Measurements from ENCODE around the gene NMNAT2.

The NMNAT2 gene

GRCh38 chr1:183313063-183313462 lies 105.1 kb downstream of the NMNAT2 start:
- no peak for DNase-seq (ENCODE audit: low read depth in 2 of 2)

GRCh38 chr1:183310753-183311479 lies 107.3 kb downstream of the NMNAT2 start:
- DNase-seq (ENCODE audit: low read depth in 2 of 2), result peak; percentile 19 to 24

GRCh38 chr1:183308719-183309118 lies 109.5 kb downstream of the NMNAT2 start:
- DNase-seq (ENCODE audit: low read depth in 2 of 2), result no peak

GRCh38 chr1:183306317-183307042 lies 111.7 kb downstream of the NMNAT2 start:
- DNase-seq (ENCODE audit: low read depth in 2 of 2), result no peak

GRCh38 chr1:183304440-183305107 lies 113.6 kb downstream of the NMNAT2 start:
- no peak for DNase-seq (ENCODE audit: low read depth in 2 of 2)

- no peak for DNase-seq (ENCODE audit: low read depth in 2 of 2)
These were observed 114.3 kb downstream of the NMNAT2 start for GRCh38 chr1:183303901-183304300.

GRCh38 chr1:183303323-183303645 lies 114.9 kb downstream of the NMNAT2 start:
- DNase-seq (ENCODE audit: low read depth in 2 of 2), result no peak

- no peak for DNase-seq (ENCODE audit: low read depth in 2 of 2)
These were observed 115.5 kb downstream of the NMNAT2 start for GRCh38 chr1:183302452-183303322.

- no peak for DNase-seq (ENCODE audit: low read depth in 2 of 2)
These were observed 116.9 kb downstream of the NMNAT2 start for GRCh38 chr1:183301239-183301638.

- no peak for DNase-seq (ENCODE audit: low read depth in 2 of 2)
These were observed 117.4 kb downstream of the NMNAT2 start for GRCh38 chr1:183300828-183301227.

- DNase-seq (ENCODE audit: low read depth in 2 of 2), result no peak
These were observed 117.8 kb downstream of the NMNAT2 start for GRCh38 chr1:183300395-183300794.

- no peak for DNase-seq (ENCODE audit: low read depth in 2 of 2)
These were observed 121.4 kb downstream of the NMNAT2 start for GRCh38 chr1:183296782-183297181.

- no peak for DNase-seq (ENCODE audit: low read depth in 2 of 2)
These were observed 122.7 kb downstream of the NMNAT2 start for GRCh38 chr1:183295521-183295920.

GRCh38 chr1:183293876-183294275 lies 124.3 kb downstream of the NMNAT2 start:
- no peak for DNase-seq (ENCODE audit: low read depth in 2 of 2)

- DNase-seq (ENCODE audit: low read depth in 2 of 2), result no peak
These were observed 124.9 kb downstream of the NMNAT2 start for GRCh38 chr1:183293241-183293640.

GRCh38 chr1:183291802-183292514 lies 126.2 kb downstream of the NMNAT2 start:
- no peak for DNase-seq (ENCODE audit: low read depth in 2 of 2)

- DNase-seq (ENCODE audit: low read depth in 2 of 2), result no peak
These were observed 126.9 kb downstream of the NMNAT2 start for GRCh38 chr1:183291216-183291762.

GRCh38 chr1:183290628-183291027 lies 127.6 kb downstream of the NMNAT2 start:
- DNase-seq (ENCODE audit: low read depth in 2 of 2), result no peak

GRCh38 chr1:183289051-183289496 lies 129.1 kb downstream of the NMNAT2 start:
- DNase-seq (ENCODE audit: low read depth in 2 of 2), result no peak

- DNase-seq (ENCODE audit: low read depth in 2 of 2), result no peak
These were observed 129.6 kb downstream of the NMNAT2 start for GRCh38 chr1:183288583-183288982.

GRCh38 chr1:183287191-183287675 lies 130.9 kb downstream of the NMNAT2 start:
- DNase-seq (ENCODE audit: low read depth in 2 of 2), result no peak
